ENCODE measurements around the gene PCDHGA1.

Gene PCDHGA1

GRCh38 chr5:141320225-141321169 is 9.8 kb upstream of the PCDHGA1 start, which contains the start of gene TAF7 (continued):
- TF ChIP-seq ZNF501 (tag by site-specific recombination; IDR thresholded peaks at IDR 0.05): peak; percentile 88
- no peak for TF ChIP-seq ZNF664 (tag by site-specific recombination; IDR thresholded peaks at IDR 0.05)
- TF ChIP-seq HOXD13 (CRISPR knock-in tag; IDR thresholded peaks at IDR 0.05; ENCODE audit: borderline replicate concordance): no peak
- no peak for TF ChIP-seq GLI2 (tag by site-specific recombination; IDR thresholded peaks at IDR 0.05; ENCODE audit: borderline replicate concordance, low read depth)
- TF ChIP-seq ZNF777 (tag by site-specific recombination; IDR thresholded peaks at IDR 0.05; ENCODE audit: borderline replicate concordance): no peak
- TF ChIP-seq ZBTB26 (tag by site-specific recombination; optimal IDR thresholded peaks at IDR 0.05): peak; percentile 27
- no peak for TF ChIP-seq KLF10 (tag by site-specific recombination; IDR thresholded peaks at IDR 0.05)
- TF ChIP-seq ZNF16 (tag by site-specific recombination; IDR thresholded peaks at IDR 0.05; ENCODE audit: low read depth): no peak
- TF ChIP-seq GLIS2 (tag by site-specific recombination; IDR thresholded peaks at IDR 0.05): no peak
- no peak; the same call in 1 of the 2 replicates for TF ChIP-seq ELK4 (IDR thresholded peaks at IDR 0.05; ENCODE audit: borderline replicate concordance, low read depth, low read length)
- no peak for TF ChIP-seq SALL2 (tag by site-specific recombination; IDR thresholded peaks at IDR 0.05; ENCODE audit: borderline replicate concordance)
- TF ChIP-seq ZNF398 (tag by site-specific recombination; IDR thresholded peaks at IDR 0.05): no peak
- peak; percentile 78 for TF ChIP-seq ZNF324 (tag by site-specific recombination; IDR thresholded peaks at IDR 0.05)
- no peak for TF ChIP-seq SCRT2 (tag by site-specific recombination; IDR thresholded peaks at IDR 0.05)
- TF ChIP-seq ZNF121 (tag by site-specific recombination; IDR thresholded peaks at IDR 0.05): no peak
- no peak for TF ChIP-seq ZNF362 (tag by site-specific recombination; IDR thresholded peaks at IDR 0.05)
- peak; percentile 81 for TF ChIP-seq SP3 (tag by site-specific recombination; IDR thresholded peaks at IDR 0.05)
- TF ChIP-seq ZNF148 (tag by site-specific recombination; IDR thresholded peaks at IDR 0.05; ENCODE audit: borderline replicate concordance): no peak
- peak; percentile 32 for TF ChIP-seq ZNF692 (tag by site-specific recombination; IDR thresholded peaks at IDR 0.05)
- TF ChIP-seq ZSCAN16 (tag by site-specific recombination; IDR thresholded peaks at IDR 0.05): no peak
- TF ChIP-seq ZSCAN23 (tag by site-specific recombination; IDR thresholded peaks at IDR 0.05): 0 out of 2 replicates have a peak, but pooled peaks have one; percentile 30
- peak; percentile 2; the same call in 1 of the 2 replicates for TF ChIP-seq ZBTB20 (tag by site-specific recombination; IDR thresholded peaks at IDR 0.05)
- no peak for TF ChIP-seq ZBTB6 (tag by site-specific recombination; IDR thresholded peaks at IDR 0.05)
- TF ChIP-seq ZXDB (tag by site-specific recombination; IDR thresholded peaks at IDR 0.05): peak; percentile 75
- no peak for TF ChIP-seq ZNF837 (tag by site-specific recombination; IDR thresholded peaks at IDR 0.05)
- no peak for TF ChIP-seq ZSCAN30 (tag by site-specific recombination; IDR thresholded peaks at IDR 0.05)
- TF ChIP-seq ZNF37A (tag by site-specific recombination; IDR thresholded peaks at IDR 0.05): no peak
- TF ChIP-seq ZNF626 (tag by site-specific recombination; IDR thresholded peaks at IDR 0.05): no peak; the same call in 1 of the 2 replicates
- no peak for TF ChIP-seq ZNF19 (tag by site-specific recombination; IDR thresholded peaks at IDR 0.05; ENCODE audit: low read depth)
